WI38 (cell line): ENCODE data around the gene PTPRG.

ENCODE experiments used
- H3K4me3 ChIP-seq: 2 replicates; pipeline ENCODE4 v1.5.1; 2011; ENCODE audit warnings: low read depth, mild to moderate bottlenecking, control low read depth, low read length
- CTCF ChIP-seq: IDR thresholded peaks from 2 replicates; pipeline ENCODE4 v1.5.1; 2012; ENCODE audit warnings: low read depth, mild to moderate bottlenecking, control low read depth, low read length

The PTPRG gene

GRCh38 chr3:61946570-61947324, 385.4 kb downstream of the PTPRG start:
- no peak overlapping the region for H3K4me3 ChIP-seq

GRCh38 chr3:61947456-61947855, 386.1 kb downstream of the PTPRG start:
- TF ChIP-seq CTCF: no peak

More at GRCh38 chr3:61946570-61947324, 385.4 kb downstream of the PTPRG start:
- TF ChIP-seq CTCF: no peak

GRCh38 chr3:61948699-61949305, 387.4 kb downstream of the PTPRG start:
- TF ChIP-seq CTCF: no peak
- H3K4me3 ChIP-seq: no peak overlapping the region

More at GRCh38 chr3:61947456-61947855, 386.1 kb downstream of the PTPRG start:
- no peak overlapping the region for H3K4me3 ChIP-seq

GRCh38 chr3:61954097-61954540, 392.7 kb downstream of the PTPRG start:
- no peak overlapping the region for H3K4me3 ChIP-seq
- TF ChIP-seq CTCF: no peak

- no peak for TF ChIP-seq CTCF
- no peak overlapping the region for H3K4me3 ChIP-seq
Measured at GRCh38 chr3:61955483-61955882, 394.1 kb downstream of the PTPRG start.

- H3K4me3 ChIP-seq: no peak overlapping the region
- TF ChIP-seq CTCF: no peak
Measured at GRCh38 chr3:61956236-61956635, 394.9 kb downstream of the PTPRG start.

GRCh38 chr3:61957259-61957658, 395.9 kb downstream of the PTPRG start:
- TF ChIP-seq CTCF: no peak
- H3K4me3 ChIP-seq: no peak overlapping the region
